ENCODE data around the gene TUG1.

TUG1 gene

DNA sequence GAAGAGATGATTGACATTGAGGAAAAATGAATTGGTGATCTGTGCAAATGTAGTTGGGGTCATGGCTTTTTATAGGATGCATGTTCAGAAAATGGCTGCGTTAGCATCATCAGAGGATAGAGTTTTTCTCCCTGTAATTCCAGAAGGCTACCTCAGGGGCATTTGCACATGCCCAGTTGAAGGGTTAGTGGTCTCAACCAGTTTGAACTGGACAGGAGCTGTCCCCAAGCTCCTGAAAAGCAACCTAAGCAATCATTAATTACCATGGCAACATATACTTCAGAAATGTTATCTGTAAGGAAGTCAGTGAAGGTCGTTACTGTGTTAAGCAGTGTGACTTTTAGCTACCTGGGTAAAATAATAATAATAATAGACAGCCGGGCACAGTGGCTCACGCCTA is 29.3 kb downstream of the TUG1 start:
- TF ChIP-seq ZFX (IDR thresholded peaks at IDR 0.05; ENCODE audit: borderline replicate concordance): no peak
- TF ChIP-seq, protein P1, sequence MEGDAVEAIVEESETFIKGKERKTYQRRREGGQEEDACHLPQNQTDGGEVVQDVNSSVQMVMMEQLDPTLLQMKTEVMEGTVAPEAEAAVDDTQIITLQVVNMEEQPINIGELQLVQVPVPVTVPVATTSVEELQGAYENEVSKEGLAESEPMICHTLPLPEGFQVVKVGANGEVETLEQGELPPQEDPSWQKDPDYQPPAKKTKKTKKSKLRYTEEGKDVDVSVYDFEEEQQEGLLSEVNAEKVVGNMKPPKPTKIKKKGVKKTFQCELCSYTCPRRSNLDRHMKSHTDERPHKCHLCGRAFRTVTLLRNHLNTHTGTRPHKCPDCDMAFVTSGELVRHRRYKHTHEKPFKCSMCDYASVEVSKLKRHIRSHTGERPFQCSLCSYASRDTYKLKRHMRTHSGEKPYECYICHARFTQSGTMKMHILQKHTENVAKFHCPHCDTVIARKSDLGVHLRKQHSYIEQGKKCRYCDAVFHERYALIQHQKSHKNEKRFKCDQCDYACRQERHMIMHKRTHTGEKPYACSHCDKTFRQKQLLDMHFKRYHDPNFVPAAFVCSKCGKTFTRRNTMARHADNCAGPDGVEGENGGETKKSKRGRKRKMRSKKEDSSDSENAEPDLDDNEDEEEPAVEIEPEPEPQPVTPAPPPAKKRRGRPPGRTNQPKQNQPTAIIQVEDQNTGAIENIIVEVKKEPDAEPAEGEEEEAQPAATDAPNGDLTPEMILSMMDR (IDR thresholded peaks at IDR 0.05): no peak
- no peak overlapping the region for H3K27ac ChIP-seq

DNA sequence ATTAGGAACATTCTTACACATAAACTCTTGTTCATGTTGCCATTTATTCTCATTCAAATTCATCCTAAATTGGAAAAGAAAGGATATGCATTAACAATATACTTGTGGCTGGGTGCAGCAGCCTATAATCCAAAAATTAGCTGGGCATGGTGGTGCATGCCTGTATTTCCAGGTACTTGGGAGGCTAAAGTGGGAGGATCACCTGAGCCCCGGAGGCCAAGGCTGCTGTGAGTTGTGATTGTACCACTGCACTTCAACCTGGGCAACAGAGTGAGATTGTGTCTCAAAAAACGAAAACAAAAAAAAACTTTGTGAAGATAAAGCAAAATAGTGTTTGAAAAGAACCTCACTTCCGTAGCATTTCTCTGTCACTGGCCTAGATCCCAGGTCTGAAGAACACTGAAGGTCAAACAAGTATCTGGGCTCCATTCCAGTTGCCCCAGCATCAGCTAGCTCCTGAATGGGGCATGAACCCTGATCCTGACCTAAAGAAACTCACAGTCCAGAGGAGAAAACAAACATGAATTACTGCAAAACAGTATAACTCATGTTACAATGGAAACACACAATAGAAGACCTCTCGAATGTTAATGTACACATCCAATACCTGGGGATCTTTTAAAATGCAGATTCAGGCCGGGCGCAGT is 32.2 kb downstream of the TUG1 start:
- TF ChIP-seq ZFX (IDR thresholded peaks at IDR 0.05; ENCODE audit: borderline replicate concordance): no peak
- TF ChIP-seq, protein P1 (IDR thresholded peaks at IDR 0.05): no peak

DNA sequence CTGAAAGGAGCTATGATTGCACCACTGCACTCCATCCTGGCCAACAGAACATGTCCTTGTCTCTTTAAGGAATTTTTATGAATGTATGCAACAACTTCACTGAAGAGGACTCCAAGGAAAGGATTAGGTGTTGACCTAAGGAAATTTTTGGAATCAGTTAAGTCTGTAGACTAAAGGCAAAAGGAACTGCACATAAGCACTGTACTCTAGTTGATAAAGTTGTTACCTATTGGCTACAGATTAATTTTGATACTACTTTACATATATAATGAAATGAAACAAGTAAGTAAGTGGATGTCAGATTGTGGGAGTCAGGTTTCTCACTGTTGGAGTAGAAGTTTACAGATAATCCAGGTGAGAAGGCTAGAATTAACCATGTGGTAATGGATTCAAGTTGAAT is 36.5 kb downstream of the TUG1 start:
- no peak for TF ChIP-seq ZFX (IDR thresholded peaks at IDR 0.05; ENCODE audit: borderline replicate concordance)
- TF ChIP-seq, protein P1 (IDR thresholded peaks at IDR 0.05): no peak
- no peak overlapping the region for H3K27ac ChIP-seq

More for the DNA sequence above, 32.2 kb downstream of the TUG1 start:
- no peak overlapping the region for H3K27ac ChIP-seq

DNA sequence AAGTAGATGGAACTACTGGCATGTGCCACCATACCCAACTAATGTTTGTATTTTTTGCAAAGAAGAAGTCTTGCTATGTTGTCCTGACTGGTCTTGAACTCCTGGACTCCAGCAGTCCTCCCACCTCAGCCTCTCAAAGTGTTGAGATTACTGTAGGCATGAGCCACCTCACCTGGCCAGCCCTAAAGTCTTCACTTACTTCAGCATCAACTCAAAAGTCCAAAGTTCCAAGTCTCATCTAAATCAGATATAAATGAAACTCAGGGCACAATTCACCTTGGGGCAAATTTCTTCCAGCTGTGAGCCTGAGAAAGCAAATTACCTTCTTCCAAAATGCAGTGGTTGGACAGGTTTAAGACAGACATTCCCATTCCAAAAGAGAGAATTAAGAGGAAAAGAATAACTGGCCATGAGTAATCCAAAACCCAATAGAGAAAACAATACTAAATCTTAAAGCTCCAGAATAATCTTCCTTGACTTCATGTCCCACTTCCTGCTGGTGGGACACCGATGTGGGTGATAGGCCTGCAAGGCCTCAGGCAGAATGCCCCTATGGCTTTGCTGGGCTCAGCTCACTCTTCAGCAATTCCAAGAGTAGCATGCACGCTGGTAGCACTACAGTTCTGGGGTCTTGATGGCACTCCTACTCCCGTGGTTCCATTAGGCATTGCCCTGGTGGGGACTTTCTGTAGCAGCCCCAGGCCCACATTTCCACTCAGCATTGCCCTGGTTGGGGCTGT is 50.3 kb downstream of the TUG1 start:
- TF ChIP-seq, protein P1 (IDR thresholded peaks at IDR 0.05): no peak
- TF ChIP-seq ZFX (IDR thresholded peaks at IDR 0.05; ENCODE audit: borderline replicate concordance): no peak
- no peak overlapping the region for H3K27ac ChIP-seq

DNA sequence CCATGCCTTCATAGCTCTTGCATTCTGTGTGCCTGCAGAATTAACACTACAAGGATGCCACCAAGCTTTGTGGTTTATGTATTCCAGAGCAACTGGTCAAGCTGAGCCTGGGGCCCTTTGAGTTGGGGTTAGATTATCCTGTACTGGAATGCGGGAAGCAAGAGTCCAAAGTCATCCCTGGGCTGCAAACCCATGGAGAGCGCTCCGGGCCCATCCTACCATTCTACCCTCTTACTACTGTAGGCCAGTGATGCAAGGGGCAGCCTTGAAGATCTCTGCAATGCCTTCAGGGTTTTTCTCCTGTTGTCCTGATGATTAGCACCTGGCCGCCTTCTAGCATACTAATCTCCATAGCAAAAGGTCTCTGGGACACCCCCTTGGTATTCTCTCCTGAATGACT is 51.3 kb downstream of the TUG1 start:
- TF ChIP-seq, protein P1 (IDR thresholded peaks at IDR 0.05): no peak
- TF ChIP-seq ZFX (IDR thresholded peaks at IDR 0.05; ENCODE audit: borderline replicate concordance): no peak
- H3K27ac ChIP-seq: no peak overlapping the region

DNA sequence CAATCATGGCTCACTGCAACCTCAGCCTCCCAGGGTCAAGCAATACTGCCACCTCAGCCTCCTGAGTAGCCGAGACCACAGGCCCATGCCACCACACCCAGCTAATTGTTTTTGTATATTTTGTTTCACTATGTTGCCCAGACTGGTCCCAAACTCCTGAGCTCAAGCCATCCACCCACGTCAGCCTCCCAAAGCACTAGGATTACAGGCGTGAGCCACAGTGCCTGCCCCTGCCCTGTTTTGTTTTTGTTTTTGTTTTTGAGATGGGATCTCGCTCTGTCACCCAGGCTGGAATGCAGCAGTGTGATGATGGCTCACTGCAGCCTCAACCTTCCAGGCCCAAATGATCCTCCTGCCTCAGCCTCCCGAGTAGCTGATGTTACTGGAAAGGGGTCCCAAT is 53.5 kb downstream of the TUG1 start:
- no peak overlapping the region for H3K27ac ChIP-seq
- TF ChIP-seq, protein P1 (IDR thresholded peaks at IDR 0.05): no peak
- TF ChIP-seq ZFX (IDR thresholded peaks at IDR 0.05; ENCODE audit: borderline replicate concordance): no peak
